ENCODE results near the gene ENTPD1. TPM values are rescaled to one million over a fixed set of nuclear protein-coding genes. Genes with fewer than 3 reads are reported as not detected.

ENTPD1 gene
- total and polyA plus RNA-seq, 10 of the 15 experiments (the other 5 are each of a cell fraction or from before 2014, with no cell fraction given): 110 to 413 (median 161) TPM

GRCh38 chr10:95832216-95833041 is 76.5 kb downstream of the ENTPD1 start (continued):
- TF ChIP-seq ZNF592 (IDR thresholded peaks at IDR 0.05) (peak; percentile 95), ATF7 (IDR thresholded peaks at IDR 0.05; ENCODE audit: low read depth) (peak; percentile 96), HSF1 (IDR thresholded peaks at IDR 0.05; ENCODE audit: low read depth, low read length) (no peak), RAD21 (IDR thresholded peaks at IDR 0.05; ENCODE audit: insufficient read depth, low read depth, low read length) (peak; percentile 36; the same call in 1 of the 2 replicates), RBBP5 (conservative IDR thresholded peaks at IDR 0.05) (no peak), ZBTB40 (IDR thresholded peaks at IDR 0.05; ENCODE audit: borderline replicate concordance) (0 out of 2 replicates have a peak, but pooled peaks have one; percentile 10), TARDBP (IDR thresholded peaks at IDR 0.05; ENCODE audit: borderline replicate concordance) (no peak), KAT2A (conservative IDR thresholded peaks at IDR 0.05; ENCODE audit: control insufficient read depth, low read depth, low read length) (no peak), BACH1 (IDR thresholded peaks at IDR 0.05; ENCODE audit: borderline replicate concordance) (peak; percentile 75; the same call in 1 of the 2 replicates), RB1 (IDR thresholded peaks at IDR 0.05; ENCODE audit: borderline replicate concordance) (peak; percentile 66; the same call in 1 of the 2 replicates), BMI1 (IDR thresholded peaks at IDR 0.05; ENCODE audit: borderline replicate concordance) (peak; percentile 78), ATF2 (IDR thresholded peaks at IDR 0.05; ENCODE audit: low read length) (peak; percentile 99), FOS (IDR thresholded peaks at IDR 0.05; ENCODE audit: borderline replicate concordance, extremely low read depth, insufficient read length) (no peak), SP1 (IDR thresholded peaks at IDR 0.05; ENCODE audit: low read depth, low read length) (peak; percentile 82), USF1 (IDR thresholded peaks at IDR 0.05; ENCODE audit: borderline replicate concordance, extremely low read length, insufficient read depth, low read depth, low read length) (no peak)
